ENCODE results near the gene POLR2C. TPM values are rescaled to one million over a fixed set of nuclear protein-coding genes. Genes with fewer than 3 reads are reported as not detected.
A peak's percentile ranks its signal among the peaks of the same experiment; 100 is the strongest.

Gene POLR2C
- total and polyA plus RNA-seq, 2 of the 13 experiments (the other 11 are each of a cell fraction or from before 2014, with no cell fraction given), result 104 to 216 TPM

DNA sequence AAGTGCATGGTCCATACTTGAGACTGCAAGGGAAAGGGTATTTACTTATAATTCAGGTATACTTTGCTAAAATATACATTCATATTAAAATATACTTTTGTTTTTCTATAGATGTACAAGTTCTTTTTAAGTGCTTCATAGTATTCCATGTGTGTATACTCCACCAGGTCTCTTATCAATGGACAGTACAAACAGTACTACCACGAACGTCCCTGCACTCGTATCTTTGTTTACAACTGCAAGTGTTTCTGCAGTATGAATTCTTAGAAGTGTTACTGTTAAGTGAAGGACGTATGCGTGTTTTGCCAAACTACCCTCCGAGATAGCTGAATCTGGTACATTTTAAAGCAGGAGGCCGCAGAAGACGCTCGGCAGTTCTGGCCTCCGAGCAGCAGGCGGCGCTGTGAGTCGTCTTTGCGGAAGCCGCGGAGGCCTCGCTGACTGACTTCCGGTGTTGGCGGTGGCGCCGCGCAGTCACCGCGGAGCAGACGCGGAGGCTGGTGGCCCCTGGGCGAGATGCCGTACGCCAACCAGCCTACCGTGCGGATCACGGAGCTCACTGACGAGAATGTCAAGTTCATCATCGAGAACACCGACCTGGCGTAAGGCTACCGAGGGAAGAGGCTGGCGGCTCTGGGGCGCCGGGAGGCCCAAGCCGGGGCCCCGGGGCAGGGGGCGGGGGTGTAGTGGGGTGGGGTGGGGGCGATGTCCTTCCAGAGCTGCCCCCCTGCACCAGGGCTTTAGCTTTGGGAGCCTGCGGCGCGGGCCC lies at the start of gene POLR2C (continued):
- TF ChIP-seq ZNF30 (CRISPR knock-in tag; IDR thresholded peaks at IDR 0.05), result no peak
- TF ChIP-seq SPEN (CRISPR knock-in tag; IDR thresholded peaks at IDR 0.05; ENCODE audit: low read depth), result peak; percentile 99
- no peak for TF ChIP-seq ATF7 (IDR thresholded peaks at IDR 0.05)
- no peak for TF ChIP-seq ATF7 (CRISPR knock-in tag; IDR thresholded peaks at IDR 0.05)
- TF ChIP-seq TMF1 (CRISPR knock-in tag; IDR thresholded peaks at IDR 0.05; ENCODE audit: low read depth), result peak; percentile 83; the same call in 1 of the 2 replicates
- no peak for TF ChIP-seq ZNF180 (CRISPR knock-in tag; IDR thresholded peaks at IDR 0.05; ENCODE audit: borderline replicate concordance, low read depth)
- no peak for TF ChIP-seq PHB2 (IDR thresholded peaks at IDR 0.05; ENCODE audit: partially characterized antibody)
- peak; percentile 59 for TF ChIP-seq HNF4A (CRISPR knock-in tag; IDR thresholded peaks at IDR 0.05)
- no peak for TF ChIP-seq ZNF235 (CRISPR knock-in tag; IDR thresholded peaks at IDR 0.05; ENCODE audit: borderline replicate concordance)
- TF ChIP-seq, protein P1, sequence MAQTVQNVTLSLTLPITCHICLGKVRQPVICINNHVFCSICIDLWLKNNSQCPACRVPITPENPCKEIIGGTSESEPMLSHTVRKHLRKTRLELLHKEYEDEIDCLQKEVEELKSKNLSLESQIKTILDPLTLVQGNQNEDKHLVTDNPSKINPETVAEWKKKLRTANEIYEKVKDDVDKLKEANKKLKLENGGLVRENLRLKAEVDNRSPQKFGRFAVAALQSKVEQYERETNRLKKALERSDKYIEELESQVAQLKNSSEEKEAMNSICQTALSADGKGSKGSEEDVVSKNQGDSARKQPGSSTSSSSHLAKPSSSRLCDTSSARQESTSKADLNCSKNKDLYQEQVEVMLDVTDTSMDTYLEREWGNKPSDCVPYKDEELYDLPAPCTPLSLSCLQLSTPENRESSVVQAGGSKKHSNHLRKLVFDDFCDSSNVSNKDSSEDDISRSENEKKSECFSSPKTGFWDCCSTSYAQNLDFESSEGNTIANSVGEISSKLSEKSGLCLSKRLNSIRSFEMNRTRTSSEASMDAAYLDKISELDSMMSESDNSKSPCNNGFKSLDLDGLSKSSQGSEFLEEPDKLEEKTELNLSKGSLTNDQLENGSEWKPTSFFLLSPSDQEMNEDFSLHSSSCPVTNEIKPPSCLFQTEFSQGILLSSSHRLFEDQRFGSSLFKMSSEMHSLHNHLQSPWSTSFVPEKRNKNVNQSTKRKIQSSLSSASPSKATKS (CRISPR knock-in tag; IDR thresholded peaks at IDR 0.05), result no peak
- no peak for TF ChIP-seq ZNF367 (CRISPR knock-in tag; IDR thresholded peaks at IDR 0.05; ENCODE audit: borderline replicate concordance)
- TF ChIP-seq, protein P2, sequence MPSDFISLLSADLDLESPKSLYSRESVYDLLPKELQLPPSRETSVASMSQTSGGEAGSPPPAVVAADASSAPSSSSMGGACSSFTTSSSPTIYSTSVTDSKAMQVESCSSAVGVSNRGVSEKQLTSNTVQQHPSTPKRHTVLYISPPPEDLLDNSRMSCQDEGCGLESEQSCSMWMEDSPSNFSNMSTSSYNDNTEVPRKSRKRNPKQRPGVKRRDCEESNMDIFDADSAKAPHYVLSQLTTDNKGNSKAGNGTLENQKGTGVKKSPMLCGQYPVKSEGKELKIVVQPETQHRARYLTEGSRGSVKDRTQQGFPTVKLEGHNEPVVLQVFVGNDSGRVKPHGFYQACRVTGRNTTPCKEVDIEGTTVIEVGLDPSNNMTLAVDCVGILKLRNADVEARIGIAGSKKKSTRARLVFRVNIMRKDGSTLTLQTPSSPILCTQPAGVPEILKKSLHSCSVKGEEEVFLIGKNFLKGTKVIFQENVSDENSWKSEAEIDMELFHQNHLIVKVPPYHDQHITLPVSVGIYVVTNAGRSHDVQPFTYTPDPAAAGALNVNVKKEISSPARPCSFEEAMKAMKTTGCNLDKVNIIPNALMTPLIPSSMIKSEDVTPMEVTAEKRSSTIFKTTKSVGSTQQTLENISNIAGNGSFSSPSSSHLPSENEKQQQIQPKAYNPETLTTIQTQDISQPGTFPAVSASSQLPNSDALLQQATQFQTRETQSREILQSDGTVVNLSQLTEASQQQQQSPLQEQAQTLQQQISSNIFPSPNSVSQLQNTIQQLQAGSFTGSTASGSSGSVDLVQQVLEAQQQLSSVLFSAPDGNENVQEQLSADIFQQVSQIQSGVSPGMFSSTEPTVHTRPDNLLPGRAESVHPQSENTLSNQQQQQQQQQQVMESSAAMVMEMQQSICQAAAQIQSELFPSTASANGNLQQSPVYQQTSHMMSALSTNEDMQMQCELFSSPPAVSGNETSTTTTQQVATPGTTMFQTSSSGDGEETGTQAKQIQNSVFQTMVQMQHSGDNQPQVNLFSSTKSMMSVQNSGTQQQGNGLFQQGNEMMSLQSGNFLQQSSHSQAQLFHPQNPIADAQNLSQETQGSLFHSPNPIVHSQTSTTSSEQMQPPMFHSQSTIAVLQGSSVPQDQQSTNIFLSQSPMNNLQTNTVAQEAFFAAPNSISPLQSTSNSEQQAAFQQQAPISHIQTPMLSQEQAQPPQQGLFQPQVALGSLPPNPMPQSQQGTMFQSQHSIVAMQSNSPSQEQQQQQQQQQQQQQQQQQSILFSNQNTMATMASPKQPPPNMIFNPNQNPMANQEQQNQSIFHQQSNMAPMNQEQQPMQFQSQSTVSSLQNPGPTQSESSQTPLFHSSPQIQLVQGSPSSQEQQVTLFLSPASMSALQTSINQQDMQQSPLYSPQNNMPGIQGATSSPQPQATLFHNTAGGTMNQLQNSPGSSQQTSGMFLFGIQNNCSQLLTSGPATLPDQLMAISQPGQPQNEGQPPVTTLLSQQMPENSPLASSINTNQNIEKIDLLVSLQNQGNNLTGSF (CRISPR knock-in tag; IDR thresholded peaks at IDR 0.05), result peak; percentile 89
- no peak for TF ChIP-seq ZNF674 (CRISPR knock-in tag; IDR thresholded peaks at IDR 0.05; ENCODE audit: low read depth)
- TF ChIP-seq NFYB (CRISPR knock-in tag; IDR thresholded peaks at IDR 0.05), result no peak
- peak; percentile 90 for TF ChIP-seq TARDBP (CRISPR knock-in tag; IDR thresholded peaks at IDR 0.05)
- TF ChIP-seq ZNF205 (CRISPR knock-in tag; IDR thresholded peaks at IDR 0.05), result peak; percentile 95
- TF ChIP-seq ZFX (CRISPR knock-in tag; IDR thresholded peaks at IDR 0.05; ENCODE audit: low read depth), result peak; percentile 96
- TF ChIP-seq, protein P3, sequence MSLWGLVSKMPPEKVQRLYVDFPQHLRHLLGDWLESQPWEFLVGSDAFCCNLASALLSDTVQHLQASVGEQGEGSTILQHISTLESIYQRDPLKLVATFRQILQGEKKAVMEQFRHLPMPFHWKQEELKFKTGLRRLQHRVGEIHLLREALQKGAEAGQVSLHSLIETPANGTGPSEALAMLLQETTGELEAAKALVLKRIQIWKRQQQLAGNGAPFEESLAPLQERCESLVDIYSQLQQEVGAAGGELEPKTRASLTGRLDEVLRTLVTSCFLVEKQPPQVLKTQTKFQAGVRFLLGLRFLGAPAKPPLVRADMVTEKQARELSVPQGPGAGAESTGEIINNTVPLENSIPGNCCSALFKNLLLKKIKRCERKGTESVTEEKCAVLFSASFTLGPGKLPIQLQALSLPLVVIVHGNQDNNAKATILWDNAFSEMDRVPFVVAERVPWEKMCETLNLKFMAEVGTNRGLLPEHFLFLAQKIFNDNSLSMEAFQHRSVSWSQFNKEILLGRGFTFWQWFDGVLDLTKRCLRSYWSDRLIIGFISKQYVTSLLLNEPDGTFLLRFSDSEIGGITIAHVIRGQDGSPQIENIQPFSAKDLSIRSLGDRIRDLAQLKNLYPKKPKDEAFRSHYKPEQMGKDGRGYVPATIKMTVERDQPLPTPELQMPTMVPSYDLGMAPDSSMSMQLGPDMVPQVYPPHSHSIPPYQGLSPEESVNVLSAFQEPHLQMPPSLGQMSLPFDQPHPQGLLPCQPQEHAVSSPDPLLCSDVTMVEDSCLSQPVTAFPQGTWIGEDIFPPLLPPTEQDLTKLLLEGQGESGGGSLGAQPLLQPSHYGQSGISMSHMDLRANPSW (CRISPR knock-in tag; IDR thresholded peaks at IDR 0.05; ENCODE audit: borderline replicate concordance), result peak; percentile 87
- peak; percentile 27; the same call in 1 of the 2 replicates for TF ChIP-seq ZNF24 (IDR thresholded peaks at IDR 0.05)
- no peak for TF ChIP-seq HHEX (CRISPR knock-in tag; IDR thresholded peaks at IDR 0.05)
- TF ChIP-seq PAX8 (CRISPR knock-in tag; IDR thresholded peaks at IDR 0.05; ENCODE audit: borderline replicate concordance), result 0 out of 2 replicates have a peak, but pooled peaks have one; percentile 56
